Neuronal stem cell (in vitro differentiated cells): ENCODE results near the gene HSPD1.

Experiments used
- DNase-seq: peaks from one replicate; pipeline ENCODE4 v3.0.0-alpha.2; 2013; ENCODE audit warnings: low spot score
- H2AFZ ChIP-seq: one replicate; pipeline ENCODE4 v1.6.1; 2013; ENCODE audit warnings: mild to moderate bottlenecking, low read length, inconsistent platforms
- H2AK5ac ChIP-seq: 2 replicates; pipeline ENCODE4 v1.6.1; 2013; ENCODE audit warnings: low read depth, mild to moderate bottlenecking, inconsistent platforms, low read length, moderate library complexity, mixed read lengths
- H2BK120ac ChIP-seq: 2 replicates; pipeline ENCODE4 v1.6.1; 2013; ENCODE audit warnings: low read depth, mild to moderate bottlenecking, inconsistent platforms, low read length, moderate library complexity, mixed read lengths
- H2BK12ac ChIP-seq: one replicate; pipeline ENCODE4 v1.6.1; 2013; ENCODE audit warnings: low read length, inconsistent platforms
- H2BK15ac ChIP-seq: 2 replicates; pipeline ENCODE4 v1.6.1; 2013; ENCODE audit warnings: mild to moderate bottlenecking, low read length, inconsistent platforms, mixed read lengths
- H2BK5ac ChIP-seq: one replicate; pipeline ENCODE4 v1.6.1; 2013; ENCODE audit warnings: inconsistent platforms, mild to moderate bottlenecking, low read length, moderate library complexity
- H3K14ac ChIP-seq: one replicate; pipeline ENCODE4 v1.6.1; 2013; ENCODE audit warnings: low read length, inconsistent platforms
- H3K18ac ChIP-seq: 2 replicates; pipeline ENCODE4 v1.6.1; 2013; ENCODE audit warnings: low read length, inconsistent platforms
- H3K23ac ChIP-seq: 2 replicates; pipeline ENCODE4 v1.6.1; 2013; ENCODE audit warnings: low read depth, mild to moderate bottlenecking, mixed read lengths, low read length, inconsistent platforms; ENCODE audit not compliant: poor library complexity
- H3K27ac ChIP-seq: replicated peaks from 3 replicates; pipeline ENCODE4 v1.5.1; 2013; ENCODE audit warnings: low read length, inconsistent platforms
- H3K27me3 ChIP-seq, 3 experiments: 2 replicates each; pipeline ENCODE4 v1.6.1; 2013; ENCODE audit warnings: low read length in 3 of 3, mild to moderate bottlenecking in 2 of 3, inconsistent platforms in 1 of 3, low read depth in 1 of 3, mixed read lengths in 1 of 3, moderate library complexity in 1 of 3; ENCODE audit not compliant: control insufficient read depth in 3 of 3, insufficient read depth in 3 of 3
- H3K36me3 ChIP-seq, 2 donors: replicated peaks in 1 of 2; 2 replicates each; pipeline ENCODE4 v1.6.1; 2013; ENCODE audit warnings: low read length in 2 of 2; ENCODE audit not compliant: control insufficient read depth in 2 of 2, insufficient read depth in 2 of 2
- H3K4ac ChIP-seq: 2 replicates; pipeline ENCODE4 v1.6.1; 2013; ENCODE audit warnings: inconsistent platforms, mild to moderate bottlenecking, low read length, moderate library complexity
- H3K4me1 ChIP-seq, 2 donors: 1 replicate in 1 of 2; 2 replicates in 1 of 2; pipeline ENCODE4 v1.6.1; 2013; ENCODE audit warnings: low read length in 2 of 2, low read depth in 1 of 2; ENCODE audit not compliant: control insufficient read depth in 2 of 2, insufficient read depth in 1 of 2
- H3K4me2 ChIP-seq: one replicate; pipeline ENCODE4 v1.6.1; 2013; ENCODE audit warnings: mild to moderate bottlenecking, low read length, inconsistent platforms; ENCODE audit not compliant: insufficient read depth, poor library complexity, severe bottlenecking
- H3K4me3 ChIP-seq, 2 donors: 2 replicates each; pipeline ENCODE4 v1.5.1; 2013; ENCODE audit warnings: low read length in 2 of 2, mild to moderate bottlenecking in 2 of 2, inconsistent platforms in 1 of 2, moderate library complexity in 1 of 2
- H3K79me1 ChIP-seq: one replicate; pipeline ENCODE4 v1.6.1; 2013; ENCODE audit warnings: low read depth, mild to moderate bottlenecking, inconsistent platforms, low read length, moderate library complexity
- H3K9ac ChIP-seq: one replicate; pipeline ENCODE4 v1.6.1; 2013; ENCODE audit warnings: mild to moderate bottlenecking, low read depth, low read length, inconsistent platforms; ENCODE audit not compliant: poor library complexity
- H3K9me3 ChIP-seq, 2 donors: replicated peaks in 1 of 2; 2 replicates each; pipeline versions ENCODE3 to v1.6.1; 2013; ENCODE audit warnings: low read length in 2 of 2, mild to moderate bottlenecking in 2 of 2, inconsistent platforms in 1 of 2, low read depth in 1 of 2, mixed read lengths in 1 of 2, moderate library complexity in 1 of 2; ENCODE audit not compliant: control insufficient read depth in 2 of 2, insufficient read depth in 1 of 2
- H4K8ac ChIP-seq: one replicate; pipeline ENCODE4 v1.6.1; 2013; ENCODE audit warnings: low read depth, mild to moderate bottlenecking, inconsistent platforms, low read length, moderate library complexity
- H4K91ac ChIP-seq: one replicate; pipeline ENCODE4 v1.6.1; 2013; ENCODE audit warnings: low read length, low read depth, mild to moderate bottlenecking, inconsistent platforms; ENCODE audit not compliant: poor library complexity
- WGBS, 2 donors: extraction: QIAGEN DNeasy Blood & Tissue Kit; methylation state at CpG; one replicate each; pipeline ENCODE4 v1.1.7; 2013; ENCODE audit warnings: missing lambda C conversion rate in 2 of 2, mixed read lengths in 1 of 2; ENCODE audit not compliant: insufficient read length in 2 of 2, insufficient replicate concordance in 1 of 2; ENCODE audit errors: extremely low coverage in 2 of 2; 5-methylcytosine and 5-hydroxymethylcytosine counted together

Gene HSPD1

GRCh38 chr2:197446844-197447243, 52.8 kb downstream of the HSPD1 start:
- Histone ChIP-seq H2AFZ (no peak overlapping the region), H2BK15ac (no peak overlapping the region), H2BK120ac (no peak overlapping the region), H3K27ac (no peak overlapping the region), H3K79me1 (no peaks in the 10 kb centered on the region), H3K18ac (no peak overlapping the region), H3K4me1 (peaks cover 0 to 2% of the 10 kb centered on the region in 2 donors), H3K9ac (no peak overlapping the region), H2BK5ac (no peak overlapping the region), H3K4me3 (no peak overlapping the region), H3K27me3 (no peaks in the 10 kb centered on the region), H3K4me2 (no peak overlapping the region), H4K91ac (no peak overlapping the region), H3K4ac (no peak overlapping the region), H2AK5ac (no peak overlapping the region), H2BK12ac (no peak overlapping the region), H4K8ac (no peak overlapping the region), H3K36me3 (no peaks in the 10 kb centered on the region), H3K9me3 (no peaks in the 10 kb centered on the region), H3K14ac (no peak overlapping the region), H3K23ac (no peak overlapping the region)
- DNase-seq, result no peak

GRCh38 chr2:197445746-197446145, 53.9 kb downstream of the HSPD1 start:
- Histone ChIP-seq H3K27me3 (no peaks in the 10 kb centered on the region), H2AFZ (peak overlapping the region; percentile 45), H2BK12ac (no peak overlapping the region), H3K4ac (no peak overlapping the region), H2BK15ac (no peak overlapping the region), H2BK120ac (no peak overlapping the region), H3K4me3 (no peak overlapping the region), H3K79me1 (no peaks in the 10 kb centered on the region), H4K91ac (no peak overlapping the region), H3K9ac (no peak overlapping the region), H4K8ac (no peak overlapping the region), H3K18ac (no peak overlapping the region), H3K4me1 (peaks cover 0 to 2% of the 10 kb centered on the region in 2 donors), H2BK5ac (no peak overlapping the region), H2AK5ac (no peak overlapping the region), H3K27ac (no peak overlapping the region), H3K4me2 (no peak overlapping the region), H3K14ac (no peak overlapping the region), H3K36me3 (no peaks in the 10 kb centered on the region), H3K9me3 (no peaks in the 10 kb centered on the region), H3K23ac (no peak overlapping the region)
- no peak for DNase-seq
- no CpG with 5 or more reads among the region's 1 CpG for WGBS, 2 donors

GRCh38 chr2:197442857-197443256, 56.8 kb downstream of the HSPD1 start:
- H2BK12ac ChIP-seq, result no peak overlapping the region
- no peaks in the 10 kb centered on the region for H3K36me3 ChIP-seq
- H3K27me3 ChIP-seq, result no peaks in the 10 kb centered on the region
- no peak overlapping the region for H3K23ac ChIP-seq
- H3K4me1 ChIP-seq, result peaks cover 0 to 2% of the 10 kb centered on the region in 2 donors
- peak overlapping the region; percentile 84 for H2AFZ ChIP-seq
- no peak overlapping the region for H4K91ac ChIP-seq
- no peak overlapping the region for H3K9ac ChIP-seq
- H3K14ac ChIP-seq, result no peak overlapping the region
- DNase-seq, result no peak
- no peak overlapping the region for H2BK5ac ChIP-seq
- H3K9me3 ChIP-seq, result no peaks in the 10 kb centered on the region
- H3K4ac ChIP-seq, result no peak overlapping the region
- H2AK5ac ChIP-seq, result no peak overlapping the region
- H2BK120ac ChIP-seq, result no peak overlapping the region
- H2BK15ac ChIP-seq, result no peak overlapping the region
- no peak overlapping the region for H3K4me3 ChIP-seq
- WGBS, 2 donors, result no CpG with 5 or more reads among the region's 5 CpGs
- no peak overlapping the region for H4K8ac ChIP-seq
- no peak overlapping the region for H3K27ac ChIP-seq
- H3K18ac ChIP-seq, result no peak overlapping the region
- no peaks in the 10 kb centered on the region for H3K79me1 ChIP-seq
- no peak overlapping the region for H3K4me2 ChIP-seq

GRCh38 chr2:197437380-197437779, 62.3 kb downstream of the HSPD1 start:
- H4K91ac ChIP-seq, result no peak overlapping the region
- no peak overlapping the region for H3K23ac ChIP-seq
- DNase-seq, result no peak
- H2AFZ ChIP-seq, result no peak overlapping the region
- H3K9ac ChIP-seq, result no peak overlapping the region
- H3K27me3 ChIP-seq, result no peaks in the 10 kb centered on the region
- no peak overlapping the region for H2BK120ac ChIP-seq
- H2AK5ac ChIP-seq, result no peak overlapping the region
- H3K4ac ChIP-seq, result no peak overlapping the region
- H2BK12ac ChIP-seq, result no peak overlapping the region
- no peaks in the 10 kb centered on the region for H3K9me3 ChIP-seq
- peaks cover 3 to 4% of the 10 kb centered on the region in 2 donors for H3K4me1 ChIP-seq
- no peak overlapping the region for H2BK5ac ChIP-seq
- no peak overlapping the region for H3K4me2 ChIP-seq
- no peak overlapping the region for H2BK15ac ChIP-seq
- no peak overlapping the region for H3K27ac ChIP-seq
- no peak overlapping the region for H4K8ac ChIP-seq
- no peak overlapping the region for H3K18ac ChIP-seq
- WGBS, 2 donors, result no CpG with 5 or more reads among the region's 2 CpGs
- H3K36me3 ChIP-seq, result peaks cover 0 to 3% of the 10 kb centered on the region in 2 donors
- no peak overlapping the region for H3K14ac ChIP-seq
- no peaks in the 10 kb centered on the region for H3K79me1 ChIP-seq
- no peak overlapping the region for H3K4me3 ChIP-seq
